ENCODE measurements around the gene IRF2BP1. TPM values are rescaled to one million over a fixed set of nuclear protein-coding genes. Genes with fewer than 3 reads are reported as not detected.

Gene IRF2BP1
- total RNA-seq, 2 donors from 2014 or later, result 13.5 to 16.4 TPM

Other genes starting within 250 kb of the IRF2BP1 start
- 100 to 1,000 TPM; 117 to 184 TPM for gene EML2, start 246.7 kb downstream of the IRF2BP1 start, total RNA-seq
- 10 to 100 TPM in 1 of 2 donors, 1 to 10 TPM in 1; 7.5 to 32.3 TPM for gene GIPR, start 217.9 kb downstream of the IRF2BP1 start, total RNA-seq
- gene SNRPD2, start 194.2 kb downstream of the IRF2BP1 start, total RNA-seq, result 100 to 1,000 TPM; 544 to 752 TPM
- 10 to 100 TPM; 13.6 to 15.5 TPM for gene QPCTL, start 193.5 kb downstream of the IRF2BP1 start, total RNA-seq
- gene FBXO46, start 155.2 kb downstream of the IRF2BP1 start, total RNA-seq, result 10 to 100 TPM; 39.4 to 44.3 TPM
- gene MEIOSIN, start 152.7 kb downstream of the IRF2BP1 start, total RNA-seq, result under 1 TPM in 1 of 2 donors, not detected in 1; 0.37 TPM
- gene SIX5, start 116.9 kb downstream of the IRF2BP1 start, total RNA-seq, result 1 to 10 TPM; 1.2 to 2.4 TPM
- gene DMPK, start 103.7 kb downstream of the IRF2BP1 start, total RNA-seq, result 10 to 100 TPM; 18.1 to 24.6 TPM
- gene DMWD, start 93.3 kb downstream of the IRF2BP1 start, total RNA-seq, result 10 to 100 TPM; 33.1 to 38.9 TPM
- gene RSPH6A, start 70.8 kb downstream of the IRF2BP1 start, total RNA-seq, result under 1 TPM; 0.26 to 0.40 TPM
- gene SYMPK, start 23.0 kb downstream of the IRF2BP1 start, total RNA-seq, result 100 to 1,000 TPM in 1 of 2 donors, 10 to 100 TPM in 1; 98.2 to 122 TPM
- gene FOXA3, start 21.8 kb downstream of the IRF2BP1 start, total RNA-seq, result 1 to 10 TPM in 1 of 2 donors, under 1 TPM in 1; 0.32 to 1.9 TPM
- 1 to 10 TPM; 7.4 to 7.6 TPM for gene MYPOP, start 16.5 kb upstream of the IRF2BP1 start, total RNA-seq
- not detected for gene NANOS2, start 28.6 kb upstream of the IRF2BP1 start, total RNA-seq
- under 1 TPM in 1 of 2 donors, not detected in 1; 0.03 TPM for gene NOVA2, start 87.7 kb upstream of the IRF2BP1 start, total RNA-seq
- gene CCDC61, start 109.3 kb upstream of the IRF2BP1 start, total RNA-seq, result 10 to 100 TPM; 24.3 to 27.6 TPM
- not detected for gene PGLYRP1, start 136.9 kb upstream of the IRF2BP1 start, total RNA-seq
- gene IGFL4, start 154.9 kb upstream of the IRF2BP1 start, total RNA-seq, result not detected
- gene IGFL3, start 238.5 kb upstream of the IRF2BP1 start, total RNA-seq, result not detected

Measured in activated T-helper 17 cell treated with anti-CD3 and anti-CD28 coated beads, Interleukin-2, amount 50 U/mL, for 72 hours (primary cell).